GM19455 (cell line): ENCODE measurements around the gene TSPAN3.

Experiments
- ATAC-seq: cut with Tn5 transposase; IDR thresholded peaks from one replicate; pipeline ENCODE4 v1.9.1; 2021; ENCODE audit not compliant: unreplicated experiment

Gene TSPAN3

DNA sequence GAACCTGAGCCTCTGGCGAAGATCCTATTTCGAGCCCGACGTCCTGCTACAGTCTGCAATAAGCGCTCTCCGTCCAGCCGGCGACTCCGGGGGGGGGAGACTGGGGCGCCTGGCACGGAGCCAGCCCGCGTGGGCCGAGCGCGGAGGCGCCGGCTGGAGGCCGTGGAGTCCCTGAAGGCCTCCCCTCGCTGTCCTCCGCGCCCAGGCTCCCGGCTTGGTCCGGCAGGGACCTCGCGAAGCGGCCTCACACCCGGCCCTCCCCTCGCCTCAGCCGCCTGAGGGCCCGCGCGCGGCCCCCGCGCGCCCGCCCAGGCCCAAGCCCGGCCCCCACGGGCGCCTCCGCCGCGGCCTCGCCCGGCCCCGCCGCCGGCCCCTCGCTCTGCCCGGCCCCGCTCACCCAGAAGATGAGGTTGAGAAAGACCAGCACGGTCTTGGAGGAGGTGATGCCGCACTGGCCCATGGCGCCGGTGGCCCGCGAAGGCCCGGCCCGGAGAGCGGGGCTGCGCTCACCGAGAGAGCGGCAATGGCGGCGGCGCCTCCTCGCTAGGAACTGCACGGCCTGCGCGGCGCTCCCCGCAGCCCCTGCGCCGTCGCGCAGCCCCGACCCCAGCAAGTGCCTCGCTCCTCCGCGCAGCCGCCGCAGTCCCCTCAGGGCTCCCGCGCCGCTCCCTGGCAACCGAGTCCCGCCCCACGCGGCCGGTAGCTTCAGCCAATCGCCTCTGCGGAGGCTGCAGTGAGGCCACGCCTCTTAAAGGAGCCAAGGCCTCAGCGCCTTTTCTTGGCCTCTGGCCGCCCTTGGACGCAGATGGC, at the start of gene TSPAN3:
TSS of gene TSPAN3 (minus strand) at position 615 of the 810 bp plus-strand sequence. CDS start at position 460, 155 bp downstream.
- peak; percentile 91 for ATAC-seq

DNA sequence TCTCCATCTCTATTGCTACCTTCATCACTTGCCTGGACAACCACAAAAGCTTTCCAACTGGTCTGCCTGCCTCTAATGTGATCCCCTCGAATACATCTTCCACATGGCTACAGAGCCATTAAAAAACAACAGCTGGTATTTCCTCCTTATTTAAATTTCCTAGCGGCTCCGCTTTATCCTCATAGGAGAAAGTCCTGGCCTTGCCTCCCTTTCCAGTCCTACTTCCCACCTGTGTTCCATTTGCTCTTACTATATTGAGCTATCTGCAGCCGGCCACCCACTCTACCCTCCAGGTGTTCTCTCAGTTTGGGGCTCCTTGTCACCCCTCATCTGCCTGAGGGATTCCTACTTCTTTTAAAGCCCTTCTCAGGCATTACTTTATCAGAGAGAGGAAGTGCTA, 49.7 kb upstream of the TSPAN3 start:
- ATAC-seq, result no peak

DNA sequence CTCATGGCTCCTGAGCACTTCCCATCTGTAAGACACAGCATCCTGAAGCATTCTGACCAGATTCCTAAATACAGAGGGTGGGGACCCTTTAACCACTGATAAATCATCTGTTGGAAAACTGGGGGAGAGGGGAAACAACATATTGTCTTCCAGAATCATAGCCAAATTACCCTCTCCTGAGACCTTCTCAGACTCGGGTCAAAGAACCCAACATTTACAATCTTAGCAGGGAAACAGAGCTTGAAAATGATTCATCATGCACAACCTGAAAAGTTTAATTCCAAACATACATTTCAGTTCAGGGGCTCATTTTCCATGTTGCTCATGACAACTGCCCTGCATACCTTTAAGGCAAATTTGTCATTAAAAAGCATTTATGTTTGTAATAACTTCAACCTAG, 48.5 kb upstream of the TSPAN3 start:
- no peak for ATAC-seq

DNA sequence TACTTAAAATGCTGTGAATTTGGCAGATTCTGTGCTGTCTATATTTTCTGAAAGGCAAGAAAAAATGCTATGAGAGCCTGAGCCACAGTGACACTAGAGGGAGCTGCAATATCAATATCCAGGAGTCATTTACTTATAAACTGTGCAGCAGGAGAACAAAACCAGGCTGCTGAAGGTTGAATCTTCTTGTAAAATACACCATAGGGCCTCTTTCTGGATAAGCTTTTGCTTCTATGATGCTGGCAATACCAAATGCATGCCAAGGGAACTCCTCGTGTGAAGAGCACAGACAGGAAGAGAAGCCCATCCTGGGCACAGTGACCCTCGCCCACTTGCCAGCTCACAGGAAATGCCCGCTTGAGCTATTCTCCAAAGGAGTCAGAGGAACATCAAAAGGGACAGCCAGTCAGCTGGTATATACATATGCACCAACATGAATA, 48.0 kb upstream of the TSPAN3 start:
- ATAC-seq, result no peak

DNA sequence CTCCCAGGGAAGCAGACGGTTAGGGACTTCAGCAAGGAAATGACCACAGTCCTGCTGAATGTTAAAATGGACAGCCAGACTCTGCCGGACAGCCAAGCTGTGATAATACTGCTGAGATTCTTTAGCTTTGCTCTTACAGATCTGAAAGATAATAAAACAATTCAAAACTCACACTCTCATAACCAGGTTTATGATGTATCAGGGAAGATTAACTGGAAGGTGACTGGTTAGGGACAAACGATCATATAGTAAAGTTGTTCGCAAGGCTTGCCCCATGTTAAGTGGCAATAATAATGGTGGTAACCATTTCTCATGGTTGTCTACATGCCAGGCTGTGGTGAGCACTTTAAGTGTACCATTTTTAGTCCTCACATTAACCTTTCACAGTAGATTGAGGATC, 44.3 kb upstream of the TSPAN3 start:
- ATAC-seq, result no peak

DNA sequence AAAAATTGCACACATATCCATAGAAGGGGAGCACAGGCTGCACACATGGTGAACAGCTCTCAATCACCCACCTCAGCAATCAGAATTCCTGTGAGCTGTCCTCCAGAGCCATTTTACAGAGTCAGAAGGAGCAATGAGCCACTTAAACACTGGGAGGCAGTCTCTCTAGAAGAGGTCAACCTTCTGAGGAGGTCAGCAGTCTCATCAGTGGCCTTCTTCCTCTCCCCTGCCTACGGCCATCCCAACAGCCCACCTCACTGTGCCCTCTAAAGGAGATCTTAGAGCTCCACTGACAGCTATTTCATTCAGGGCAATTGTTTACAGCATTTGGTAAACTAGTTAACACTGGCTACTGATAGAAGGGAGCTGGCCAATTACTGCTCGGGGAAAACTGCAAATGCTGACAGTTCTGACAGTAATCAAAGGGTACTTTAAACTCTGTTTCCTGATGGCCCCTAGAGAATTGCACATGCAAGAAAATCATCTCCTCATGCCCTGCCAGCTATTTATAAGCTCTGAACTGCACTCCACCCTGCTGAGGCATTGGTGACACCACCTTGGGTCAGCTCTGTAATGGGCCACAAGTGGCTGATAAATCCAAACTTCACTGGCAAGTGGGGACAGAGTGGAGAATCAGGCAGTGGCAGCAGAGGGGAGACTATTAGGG, 42.1 kb upstream of the TSPAN3 start:
- no peak for ATAC-seq

DNA sequence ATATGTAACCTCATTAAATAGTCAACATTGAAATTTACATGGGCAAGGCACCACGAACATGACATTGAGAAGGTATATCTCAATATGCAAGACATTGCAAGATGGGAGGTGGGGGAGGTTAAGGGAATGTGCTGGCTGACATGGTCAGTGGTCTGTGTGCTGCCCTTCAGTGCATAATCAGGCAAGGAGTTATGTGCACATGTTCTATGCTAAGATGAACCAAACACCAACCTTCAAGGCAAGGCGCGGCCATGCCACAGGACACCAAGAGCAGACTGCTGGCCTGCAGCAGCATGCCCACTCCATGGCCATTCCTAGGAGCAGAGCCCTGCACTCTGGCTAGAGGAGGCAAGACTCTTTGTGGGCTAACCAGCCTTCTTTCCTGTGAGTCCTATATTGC, 40.9 kb upstream of the TSPAN3 start:
- ATAC-seq, result no peak

DNA sequence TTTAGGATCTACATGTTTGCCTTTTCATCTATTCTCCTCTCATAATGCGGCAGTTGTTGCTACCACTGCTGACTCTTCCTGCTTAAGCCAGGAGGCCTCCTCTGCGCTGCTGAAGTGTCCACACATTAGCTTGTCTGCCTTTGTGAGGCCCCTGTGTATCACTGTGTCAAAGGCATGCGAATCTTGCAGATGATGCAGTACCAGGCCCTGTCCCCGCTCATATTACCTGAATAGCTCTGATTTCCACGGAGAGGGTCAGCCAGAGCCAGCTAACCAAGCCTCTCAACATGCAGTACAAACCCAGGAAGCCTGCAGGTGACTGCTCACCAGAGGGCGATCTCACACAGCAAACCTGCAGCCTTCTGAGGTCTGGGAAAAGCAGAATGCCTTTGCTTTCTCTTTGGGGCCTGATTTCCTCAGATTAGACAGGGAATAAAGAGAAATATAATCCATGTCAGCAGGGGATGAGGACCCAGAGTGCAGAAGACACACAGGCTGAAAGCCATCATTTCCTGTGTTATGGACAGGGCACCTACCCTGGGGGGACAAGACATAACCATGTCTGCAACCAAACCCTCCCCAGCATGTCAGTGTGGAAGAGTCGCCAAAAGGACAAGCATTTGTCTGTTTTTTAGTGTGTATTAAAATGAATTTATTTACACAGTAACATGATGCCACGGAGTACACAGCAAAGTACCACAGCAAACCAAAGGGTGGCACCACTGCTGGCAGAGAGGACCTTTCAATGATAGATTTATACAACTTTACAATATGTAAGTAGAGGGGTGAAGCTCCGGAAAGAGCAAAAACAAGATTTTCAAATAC, 36.8 kb upstream of the TSPAN3 start:
- no peak for ATAC-seq

DNA sequence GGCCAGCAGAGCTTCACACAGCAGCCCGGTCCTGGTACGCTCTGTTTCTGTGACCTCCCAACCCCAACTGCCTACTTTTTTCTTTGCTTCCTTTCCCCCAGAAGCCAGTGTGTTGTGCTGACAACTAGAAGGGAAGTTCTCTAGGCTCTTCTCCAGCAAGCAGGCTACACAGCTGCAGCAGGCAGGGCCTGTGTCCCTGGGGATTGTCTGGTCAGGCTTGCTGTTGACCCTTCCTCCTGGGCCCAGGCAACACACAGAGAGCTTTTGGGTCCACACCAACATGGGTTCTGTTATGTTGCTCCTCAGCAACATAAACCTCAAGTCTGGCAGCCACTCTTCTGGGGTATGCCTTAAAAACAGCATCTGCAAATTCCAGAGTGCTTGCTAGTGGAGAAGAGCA, 36.2 kb upstream of the TSPAN3 start:
- no peak for ATAC-seq

DNA sequence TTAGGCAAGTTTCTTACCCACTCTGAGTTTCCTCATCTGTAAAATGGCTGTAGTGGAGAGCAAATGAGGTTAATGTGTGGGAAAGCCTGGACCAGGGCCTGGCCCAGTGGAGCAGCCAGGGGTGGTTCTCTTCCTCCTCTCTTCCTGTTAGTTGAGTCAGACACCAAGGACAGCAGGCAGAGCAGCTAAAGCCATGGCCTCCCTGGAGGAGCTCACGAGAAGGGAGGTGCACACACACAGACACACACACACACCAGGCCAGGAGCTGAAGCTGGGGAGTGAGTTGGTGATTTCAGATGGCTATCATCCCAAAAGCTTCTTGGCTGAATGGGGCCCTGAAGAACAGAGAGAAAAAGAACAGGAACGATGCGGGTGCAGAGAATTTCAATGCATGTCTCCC, 33.2 kb upstream of the TSPAN3 start:
- ATAC-seq, result no peak

DNA sequence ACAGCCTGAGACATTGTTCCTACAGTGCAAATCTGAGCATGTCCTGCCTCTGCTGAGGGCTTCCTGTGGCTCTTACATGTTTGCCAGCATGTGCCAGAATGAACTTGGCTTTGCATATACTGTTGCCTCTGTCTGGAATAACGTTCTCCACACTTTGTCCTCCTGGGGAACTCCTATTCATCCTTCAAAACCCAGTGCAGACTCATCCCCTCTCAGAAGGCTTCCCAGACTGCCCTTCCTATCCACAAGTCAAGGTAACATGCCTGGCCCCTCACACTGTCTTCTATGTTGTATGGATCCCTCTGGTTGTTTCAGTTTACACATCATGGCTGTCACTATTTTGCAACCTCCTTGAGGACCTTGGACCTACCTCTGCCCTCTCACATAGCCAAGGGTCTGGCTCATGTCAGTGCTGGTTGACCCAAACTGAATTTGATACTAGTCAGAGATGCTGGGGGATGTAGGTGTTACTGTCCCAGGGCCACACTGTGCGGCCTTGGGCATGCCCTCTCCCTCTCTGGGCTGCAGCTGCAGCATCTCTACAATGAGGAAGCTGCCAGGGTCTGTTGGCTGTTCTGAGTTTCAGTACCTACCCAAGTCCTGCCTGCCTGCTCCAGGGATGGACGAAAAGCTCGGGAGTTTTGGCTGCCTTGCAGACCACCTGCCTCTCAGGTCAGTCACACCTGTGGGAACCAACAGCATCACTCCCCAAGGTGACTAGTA, 29.0 kb upstream of the TSPAN3 start:
- no peak for ATAC-seq

DNA sequence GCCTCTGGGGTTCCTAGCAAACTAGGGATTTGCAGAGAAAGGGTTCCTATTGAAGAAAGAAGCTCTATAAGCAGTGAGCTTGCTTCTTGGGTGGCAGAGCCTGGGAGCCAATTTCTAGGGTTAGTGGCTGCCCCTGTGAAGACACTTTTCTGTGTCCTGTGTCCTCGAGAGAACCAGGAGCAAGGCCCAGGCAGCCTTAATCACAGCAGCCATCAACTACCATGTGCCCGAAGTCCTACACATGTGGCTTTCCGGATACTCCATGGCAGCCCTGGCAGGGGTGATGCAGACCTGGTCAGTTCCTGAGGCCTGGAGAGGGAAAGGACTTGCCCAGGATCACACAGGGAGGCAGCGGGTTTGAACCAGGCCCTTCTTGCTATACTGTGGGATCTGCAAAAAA, 27.7 kb upstream of the TSPAN3 start:
- no peak for ATAC-seq

DNA sequence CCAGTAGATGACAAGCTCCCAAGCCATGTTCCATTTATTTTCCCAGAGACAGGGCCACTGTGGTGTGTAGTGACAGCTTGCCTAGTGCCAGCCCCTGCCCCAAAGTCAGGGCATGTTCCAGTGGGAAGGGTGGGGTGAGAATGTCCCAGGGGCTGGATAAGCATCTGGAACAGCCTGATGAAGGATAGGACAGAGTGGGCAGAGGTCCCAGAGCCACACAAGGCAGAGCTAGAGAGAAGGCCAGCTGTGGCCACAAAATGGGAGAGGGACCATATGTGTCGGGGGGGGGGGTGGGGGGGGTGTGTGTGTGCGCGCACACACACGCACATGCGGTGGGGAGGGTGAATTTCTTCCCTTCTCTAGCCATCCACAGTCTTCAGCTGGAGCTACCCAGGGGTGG, 27.0 kb upstream of the TSPAN3 start:
- ATAC-seq, result no peak

DNA sequence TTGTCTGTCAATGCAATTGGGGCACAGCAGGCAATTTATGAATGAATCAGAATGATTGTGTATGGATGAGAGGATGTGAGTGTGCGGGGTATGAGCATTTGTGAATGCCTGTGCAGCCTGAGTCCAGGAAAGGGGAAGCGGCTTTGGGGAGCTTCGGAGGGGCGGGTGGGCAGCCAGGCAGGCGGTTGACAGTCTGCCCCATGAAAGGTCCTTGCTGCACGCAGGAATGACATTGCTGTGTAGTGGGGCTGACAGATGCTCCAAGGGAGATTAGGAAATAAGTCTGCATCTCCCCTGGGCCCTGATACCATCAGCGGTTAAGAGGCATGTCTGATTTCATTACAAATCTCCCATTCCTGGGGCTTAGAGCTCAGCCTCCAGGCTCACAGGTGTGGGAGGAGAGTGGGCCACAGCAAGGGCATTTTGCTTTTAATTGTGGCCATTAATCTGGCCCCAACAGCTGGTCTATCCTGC, 26.4 kb upstream of the TSPAN3 start:
- no peak for ATAC-seq

DNA sequence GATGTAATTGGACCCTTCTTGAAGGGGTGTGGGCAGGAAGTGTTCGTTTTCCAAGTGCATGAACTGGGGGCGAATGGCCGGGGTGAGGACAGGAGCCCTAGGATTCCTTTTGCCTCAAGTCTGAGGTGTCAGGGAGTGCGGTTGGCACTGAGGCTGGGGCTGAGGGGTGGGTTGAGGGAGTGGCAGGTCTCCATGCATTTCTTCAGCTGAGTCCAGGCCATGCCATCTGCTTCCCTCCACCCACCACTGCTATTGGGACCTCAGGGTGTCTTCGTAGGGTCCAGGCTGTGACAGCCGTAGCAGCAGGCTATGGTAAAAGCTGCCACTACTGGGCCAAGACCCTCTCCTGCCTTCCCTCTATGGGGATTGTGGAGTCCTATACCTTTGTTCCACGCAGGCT, 25.6 kb upstream of the TSPAN3 start:
- ATAC-seq, result no peak

DNA sequence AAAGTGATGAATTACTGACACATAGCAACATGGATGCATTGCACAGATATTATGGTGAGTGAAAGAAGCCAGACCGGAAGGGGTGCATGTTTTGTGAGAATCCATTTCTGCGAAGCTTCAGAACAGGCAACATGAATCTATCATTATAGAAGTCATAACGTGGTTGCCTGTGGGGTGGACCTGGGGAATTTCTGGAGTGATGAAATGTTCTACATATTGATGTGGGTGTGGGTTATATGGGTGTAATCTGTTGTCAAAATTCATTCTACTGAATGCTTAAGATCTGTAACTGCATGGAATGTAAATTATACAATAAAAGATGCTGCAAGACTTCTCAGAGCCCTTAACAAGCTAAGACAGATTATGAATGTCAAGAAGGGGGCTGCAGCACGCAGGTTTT, 25.2 kb upstream of the TSPAN3 start:
- ATAC-seq, result no peak

DNA sequence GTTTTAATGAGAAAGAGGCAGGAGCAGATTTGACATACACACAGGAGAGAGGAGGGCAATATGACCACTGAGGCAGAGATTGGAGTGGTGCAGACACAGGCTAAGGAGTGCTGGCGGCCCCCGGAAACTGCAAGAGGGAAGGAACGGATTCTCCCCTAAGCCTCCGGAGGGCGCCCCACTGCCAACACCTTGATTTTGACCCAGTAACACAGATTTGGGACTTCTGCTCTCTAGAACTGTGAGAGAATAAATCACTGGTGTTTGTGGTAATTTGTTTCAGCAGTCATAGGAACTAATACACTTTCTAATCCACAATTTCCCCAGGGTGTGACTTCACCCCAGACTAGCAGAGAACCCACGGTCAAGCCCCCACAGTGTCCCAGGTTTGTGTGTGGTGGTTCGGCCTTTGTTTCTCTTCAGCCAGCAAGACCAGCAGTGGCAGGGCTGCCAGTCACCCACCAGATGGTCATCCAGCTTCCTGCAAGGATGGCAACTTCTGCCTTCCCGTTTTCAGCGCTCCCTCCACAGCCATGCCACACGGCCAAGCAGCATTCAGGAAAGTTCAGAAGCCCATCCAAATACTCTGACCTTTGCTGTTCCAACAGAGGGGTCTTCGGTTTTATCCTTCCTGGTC, 23.6 kb upstream of the TSPAN3 start:
- no peak for ATAC-seq

DNA sequence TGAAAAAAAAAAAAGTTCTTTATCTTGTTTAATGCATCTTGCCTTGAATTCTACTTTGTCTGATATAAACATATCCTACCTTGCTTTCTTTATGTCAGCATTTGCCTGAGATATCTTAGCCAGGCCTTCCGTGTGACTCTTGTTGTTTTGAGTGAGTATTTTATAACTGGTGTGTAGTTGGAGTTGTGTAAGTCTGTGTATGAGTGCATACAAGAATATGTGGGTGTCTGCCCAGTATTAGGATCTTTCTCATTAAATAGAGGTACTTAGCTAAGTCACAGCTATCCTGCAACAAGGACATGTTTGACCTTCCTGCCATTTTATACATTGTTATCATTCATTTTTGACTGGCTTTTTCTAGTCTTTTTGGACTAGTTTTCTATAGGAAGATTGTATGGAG, 22.5 kb upstream of the TSPAN3 start:
- no peak for ATAC-seq

DNA sequence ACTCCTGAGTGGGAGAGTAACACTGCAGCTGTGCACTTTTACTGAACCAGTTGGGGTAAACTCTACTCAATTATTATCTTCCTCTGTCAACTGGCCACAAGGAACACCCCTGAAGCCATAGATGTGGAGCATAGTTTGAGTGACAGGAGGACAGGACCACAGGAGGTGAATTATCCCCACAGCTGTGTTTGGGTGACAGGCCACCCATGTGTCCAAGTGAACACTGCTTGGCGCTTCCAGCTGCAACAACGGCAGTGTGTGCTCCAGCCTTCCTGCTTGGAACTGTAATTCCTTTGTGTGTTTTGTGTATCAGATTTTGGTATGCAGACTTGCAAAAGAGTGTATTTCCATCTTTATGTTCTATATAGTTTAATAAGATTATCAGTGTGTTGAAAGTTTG, 20.2 kb upstream of the TSPAN3 start:
- no peak for ATAC-seq

DNA sequence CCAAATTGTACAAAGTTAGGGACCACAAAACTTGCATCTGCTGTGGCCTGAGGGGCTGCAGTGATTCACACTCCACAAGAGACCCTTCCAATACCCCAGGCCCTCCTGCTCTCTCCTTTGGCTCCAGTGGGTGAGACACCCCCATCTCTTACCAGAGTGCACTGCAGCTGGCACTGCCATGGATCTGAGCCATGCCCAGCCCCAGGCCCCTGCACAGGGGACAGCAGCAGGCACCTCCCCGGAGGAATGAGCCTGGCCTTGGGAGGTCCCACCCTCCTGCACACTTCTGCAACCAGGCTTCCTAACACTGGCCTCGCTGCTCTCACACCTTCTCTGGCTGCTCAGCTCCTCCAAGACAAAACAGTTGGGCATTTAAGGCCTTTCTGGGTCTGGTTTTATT, 16.3 kb upstream of the TSPAN3 start:
- no peak for ATAC-seq

DNA sequence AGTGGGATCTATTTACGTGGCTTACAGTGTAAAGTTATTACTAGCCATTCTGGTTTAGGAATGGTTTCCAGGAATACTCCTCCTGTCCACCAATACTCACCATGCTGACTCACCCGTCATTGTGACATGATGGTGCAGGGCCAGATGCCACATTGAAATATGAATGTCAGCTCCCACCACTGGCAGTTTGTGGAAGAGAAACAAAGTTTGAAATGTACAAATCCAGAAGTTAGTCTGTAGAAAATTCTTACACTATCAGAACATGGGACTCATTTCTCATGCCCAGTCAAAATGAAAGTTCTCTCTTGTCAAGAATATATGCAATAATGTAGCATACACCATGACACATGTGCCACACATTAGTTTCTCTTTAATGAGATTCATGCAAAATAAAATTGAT, 14.4 kb upstream of the TSPAN3 start:
- ATAC-seq, result no peak
